Vagina (tissue), 2 donors: ENCODE results near the gene IMMP2L.

ENCODE experiments used
- CTCF ChIP-seq, 3 experiments: fragments of 450-650 bp in 2 of 3; fragments of 200-600 bp in 1 of 3; sonication (generic) in 1 of 3; IDR thresholded peaks; one replicate each; pipeline ENCODE4 v1.5.1; 2017 to 2019; ENCODE audit warnings: antibody characterized with exemption in 3 of 3, mild to moderate bottlenecking in 2 of 3, moderate library complexity in 2 of 3
- POLR2A ChIP-seq, 2 donors: fragments of 450-650 bp; IDR thresholded peaks; one replicate each; pipeline ENCODE4 v1.6.1; 2017; ENCODE audit warnings: antibody characterized with exemption in 2 of 2, mild to moderate bottlenecking in 2 of 2, moderate library complexity in 2 of 2
- POLR2AphosphoS5 ChIP-seq, 2 donors: sonication (generic); formaldehyde crosslinking; IDR thresholded peaks; one replicate each; pipeline ENCODE4 v1.9.0; 2017; ENCODE audit warnings: antibody characterized with exemption in 2 of 2, mild to moderate bottlenecking in 2 of 2, low read depth in 1 of 2; ENCODE audit not compliant: insufficient read depth in 1 of 2

- no peak for TF ChIP-seq CTCF (IDR thresholded peaks at IDR 0.05)
- no peak for TF ChIP-seq POLR2A (IDR thresholded peaks at IDR 0.05)
- no peak for TF ChIP-seq POLR2AphosphoS5 (IDR thresholded peaks at IDR 0.05; ENCODE audit: insufficient read depth in 1 of 2, low read depth in 1 of 2)
Measured at GRCh38 chr7:111510062-111510461, 52.2 kb downstream of the IMMP2L start.
